Glomerular endothelial cell (primary cell): Measurements from ENCODE around the gene NOL12. TPM values are rescaled to one million over a fixed set of nuclear protein-coding genes. Genes with fewer than 3 reads are reported as not detected.

Source experiments
- DNase-seq: peaks from one replicate; pipeline ENCODE4 v3.0.0-alpha.2; 2011; ENCODE audit warnings: low read depth, low spot score; ENCODE audit errors: extremely low read depth
- total RNA-seq: library from RNA; depleted of rRNA; stranded (reverse); fragments of >200 nt; gene quantifications from 2 replicates; pipeline ENCODE4 v1.2.3, GENCODE V29; 2015

NOL12 gene
- total RNA-seq, 1 donor from 2014 or later: 25.8 TPM

- DNase-seq: no peak
Observed at GRCh38 chr22:37659066-37659896, 26.9 kb upstream of the NOL12 start.

- no peak for DNase-seq
Observed at GRCh38 chr22:37659897-37660708, 26.0 kb upstream of the NOL12 start.

- DNase-seq: no peak
Observed at GRCh38 chr22:37660709-37661045, 25.5 kb upstream of the NOL12 start.

GRCh38 chr22:37661160-37661924 lies 24.8 kb upstream of the NOL12 start:
- DNase-seq: no peak

- no peak for DNase-seq
Observed at GRCh38 chr22:37662039-37662438, 24.1 kb upstream of the NOL12 start.

- no peak for DNase-seq
Observed at GRCh38 chr22:37663521-37664140, 22.5 kb upstream of the NOL12 start.

GRCh38 chr22:37664249-37665101 lies 21.7 kb upstream of the NOL12 start:
- DNase-seq: no peak

GRCh38 chr22:37665487-37665886 lies 20.7 kb upstream of the NOL12 start:
- no peak for DNase-seq

- no peak for DNase-seq
Observed at GRCh38 chr22:37669586-37669985, 16.6 kb upstream of the NOL12 start.

- DNase-seq: no peak
Observed at GRCh38 chr22:37672206-37672919, 13.8 kb upstream of the NOL12 start.

- no peak for DNase-seq
Observed at GRCh38 chr22:37672920-37673455, 13.2 kb upstream of the NOL12 start.

- no peak for DNase-seq
Observed at GRCh38 chr22:37674248-37674647, 11.9 kb upstream of the NOL12 start.

GRCh38 chr22:37674951-37675929 lies 10.9 kb upstream of the NOL12 start, which contains the start of gene LGALS1:
Gene LGALS1 (plus strand): TSS chr22:37675636. CDS start chr22:37675703, 67 bp downstream.
- no peak for DNase-seq

- DNase-seq: no peak
Observed at GRCh38 chr22:37675930-37676735, 10.0 kb upstream of the NOL12 start.

- no peak for DNase-seq
Observed at GRCh38 chr22:37676736-37677492, 9.2 kb upstream of the NOL12 start.

- DNase-seq: no peak
Observed at GRCh38 chr22:37677493-37677974, 8.6 kb upstream of the NOL12 start.
